ENCODE measurements around the gene MYO10.

Gene MYO10

GRCh38 chr5:16702964-16703363 lies 233.1 kb downstream of the MYO10 start:
- no peak for TF ChIP-seq CTCF (IDR thresholded peaks at IDR 0.05; ENCODE audit: low read depth, low read length)
- H3K4me3 ChIP-seq (replicated peaks in 1 of 2; ENCODE audit: low read depth in 2 of 2, low read length in 2 of 2) = no peak overlapping the region
- no peak for DNase-seq (ENCODE audit: low read depth in 2 of 2)

GRCh38 chr5:16701134-16702099 lies 234.7 kb downstream of the MYO10 start:
- no peak overlapping the region for H3K4me3 ChIP-seq (replicated peaks in 1 of 2; ENCODE audit: low read depth in 2 of 2, low read length in 2 of 2)
- no peak for DNase-seq (ENCODE audit: low read depth in 2 of 2)
- TF ChIP-seq CTCF (IDR thresholded peaks at IDR 0.05; ENCODE audit: low read depth, low read length) = no peak

- TF ChIP-seq CTCF (IDR thresholded peaks at IDR 0.05; ENCODE audit: low read depth, low read length) = no peak
- no peak overlapping the region for H3K4me3 ChIP-seq (replicated peaks in 1 of 2; ENCODE audit: low read depth in 2 of 2, low read length in 2 of 2)
- no peak for DNase-seq (ENCODE audit: low read depth in 2 of 2)
These were observed 236.0 kb downstream of the MYO10 start for GRCh38 chr5:16700081-16700480.

- no peak for DNase-seq (ENCODE audit: low read depth in 2 of 2)
- H3K4me3 ChIP-seq (replicated peaks in 1 of 2; ENCODE audit: low read depth in 2 of 2, low read length in 2 of 2) = no peak overlapping the region
- TF ChIP-seq CTCF (IDR thresholded peaks at IDR 0.05; ENCODE audit: low read depth, low read length) = no peak
These were observed 240.3 kb downstream of the MYO10 start for GRCh38 chr5:16695779-16696178.

GRCh38 chr5:16693879-16694278 lies 242.2 kb downstream of the MYO10 start:
- H3K4me3 ChIP-seq (replicated peaks in 1 of 2; ENCODE audit: low read depth in 2 of 2, low read length in 2 of 2) = no peak overlapping the region
- TF ChIP-seq CTCF (IDR thresholded peaks at IDR 0.05; ENCODE audit: low read depth, low read length) = no peak
- no peak for DNase-seq (ENCODE audit: low read depth in 2 of 2)

GRCh38 chr5:16691731-16692130 lies 244.4 kb downstream of the MYO10 start:
- no peak overlapping the region for H3K4me3 ChIP-seq (replicated peaks in 1 of 2; ENCODE audit: low read depth in 2 of 2, low read length in 2 of 2)
- TF ChIP-seq CTCF (IDR thresholded peaks at IDR 0.05; ENCODE audit: low read depth, low read length) = no peak
- no peak for DNase-seq (ENCODE audit: low read depth in 2 of 2)

All from cardiac fibroblast (primary cell).